Neural cell (in vitro differentiated cells): Measurements from ENCODE around the gene PDGFA. TPM values are rescaled to one million over a fixed set of nuclear protein-coding genes. Genes with fewer than 3 reads are reported as not detected.

Experiments
- H2AFZ ChIP-seq: fragments of 200-600, 300-800 bp; sonication (generic), shearing (Covaris generic); 2 replicates; pipeline ENCODE4 v1.6.0; 2014; ENCODE audit warnings: low read depth, mild to moderate bottlenecking, antibody characterized with exemption, low read length, moderate library complexity
- H3F3A ChIP-seq: fragments of 200-600 bp; shearing (Covaris generic); 2 replicates; pipeline ENCODE4 v1.6.1; 2016; ENCODE audit warnings: mild to moderate bottlenecking, moderate library complexity, mixed read lengths, antibody characterized with exemption, low read length; ENCODE audit not compliant: insufficient read depth, poor library complexity, severe bottlenecking
- H3K27ac ChIP-seq: fragments of 200-600, 300-800 bp; sonication (generic), shearing (Covaris generic); 2 replicates; pipeline ENCODE4 v1.5.1; 2014; ENCODE audit warnings: mild to moderate bottlenecking, low read length, moderate library complexity
- H3K27me3 ChIP-seq: fragments of 300-800, 200-600 bp; sonication (generic), shearing (Covaris generic); 2 replicates; pipeline ENCODE4 v1.6.0; 2014; ENCODE audit warnings: mild to moderate bottlenecking, low read depth, low read length, moderate library complexity; ENCODE audit not compliant: insufficient read depth
- H3K36me3 ChIP-seq: fragments of 300-800, 200-600 bp; sonication (generic), shearing (Covaris generic); 2 replicates; pipeline ENCODE4 v1.5.1; 2014; ENCODE audit warnings: mild to moderate bottlenecking, antibody characterized with exemption, low read length, moderate library complexity; ENCODE audit not compliant: insufficient read depth
- H3K4me2 ChIP-seq: fragments of 300-800, 200-600 bp; sonication (generic), shearing (Covaris generic); 2 replicates; pipeline ENCODE4 v1.6.0; 2014; ENCODE audit warnings: mild to moderate bottlenecking, low read length
- H3K4me3 ChIP-seq: fragments of 300-800, 200-600 bp; sonication (generic), shearing (Covaris generic); 2 replicates; pipeline ENCODE4 v1.5.1; 2014; ENCODE audit warnings: mild to moderate bottlenecking, low read length, moderate library complexity
- H3K79me2 ChIP-seq: fragments of 200-600 bp; shearing (Covaris generic); replicated peaks from 2 replicates; pipeline ENCODE4 v1.6.0; 2014; ENCODE audit warnings: mild to moderate bottlenecking, low read length, moderate library complexity; ENCODE audit not compliant: insufficient read depth
- H3K9ac ChIP-seq: fragments of 300-800, 200-600 bp; sonication (generic), shearing (Covaris generic); 2 replicates; pipeline ENCODE4 v1.6.1; 2016; ENCODE audit warnings: mild to moderate bottlenecking, low read length, mixed read lengths
- H3K9me2 ChIP-seq: fragments of 200-600 bp; shearing (Covaris generic); 2 replicates; pipeline ENCODE4 v1.6.1; 2016; ENCODE audit warnings: mild to moderate bottlenecking, low read length, mixed read lengths; ENCODE audit not compliant: insufficient read depth
- H3K9me3 ChIP-seq: fragments of 200-600, 300-800 bp; sonication (generic), shearing (Covaris generic); 2 replicates; pipeline ENCODE4 v1.6.1; 2016; ENCODE audit warnings: mild to moderate bottlenecking, mixed run types, low read length, moderate library complexity, mixed read lengths
- H4K20me1 ChIP-seq: fragments of 200-600 bp; shearing (Covaris generic); 2 replicates; pipeline ENCODE4 v1.6.1; 2016; ENCODE audit warnings: mild to moderate bottlenecking, mixed run types; ENCODE audit not compliant: insufficient read depth
- EP300 ChIP-seq: fragments of 450-650 bp; conservative IDR thresholded peaks from 2 replicates; pipeline ENCODE4 v1.6.1; 2014; ENCODE audit warnings: antibody characterized with exemption, mild to moderate bottlenecking, moderate library complexity; ENCODE audit not compliant: poor library complexity, severe bottlenecking
- EZH2 ChIP-seq: fragments of 200-600, 300-800 bp; shearing (Covaris generic), sonication (generic); IDR thresholded peaks from 2 replicates; pipeline ENCODE4 v1.6.1; 2014; ENCODE audit warnings: antibody characterized with exemption, low read length, borderline replicate concordance, mild to moderate bottlenecking; ENCODE audit not compliant: insufficient read depth, poor library complexity, severe bottlenecking
- MXI1 ChIP-seq: fragments of 450-650 bp; conservative IDR thresholded peaks from 2 replicates; pipeline ENCODE4 v1.6.1; 2014; ENCODE audit warnings: antibody characterized with exemption, mild to moderate bottlenecking; ENCODE audit not compliant: poor library complexity, severe bottlenecking
- POLR2AphosphoS5 ChIP-seq: IDR thresholded peaks from 2 replicates; pipeline ENCODE4 v1.6.1; 2012
- RAD21 ChIP-seq: fragments of 450-650 bp; conservative IDR thresholded peaks from 2 replicates; pipeline ENCODE4 v1.6.1; 2014; ENCODE audit warnings: antibody characterized with exemption, mild to moderate bottlenecking, moderate library complexity
- SMC3 ChIP-seq: fragments of 450-650 bp; conservative IDR thresholded peaks from 2 replicates; pipeline ENCODE4 v1.6.1; 2014; ENCODE audit warnings: antibody characterized with exemption, mild to moderate bottlenecking, moderate library complexity; ENCODE audit not compliant: poor library complexity
- TAF1 ChIP-seq: IDR thresholded peaks from 2 replicates; pipeline ENCODE4 v1.6.1; 2012; ENCODE audit warnings: low read depth
- polyA plus RNA-seq: library from polyadenylated mRNA; depleted of rRNA; stranded (reverse); fragments of >200 nt; gene quantifications from 2 replicates; pipeline ENCODE4 v1.2.3, GENCODE V29; 2014
- TF ChIP-seq, protein P1 (sequence below): fragments of 450-650 bp; IDR thresholded peaks from 2 replicates; pipeline ENCODE4 v1.5.1; 2014; ENCODE audit warnings: antibody characterized with exemption, mild to moderate bottlenecking, moderate library complexity; ENCODE audit not compliant: poor library complexity, severe bottlenecking
- TF ChIP-seq, protein P2 (sequence below): IDR thresholded peaks from 2 replicates; pipeline ENCODE4 v1.6.1; 2012; ENCODE audit warnings: borderline replicate concordance

The PDGFA gene
- polyA plus RNA-seq, 1 donor from 2014 or later: 4.1 TPM

DNA sequence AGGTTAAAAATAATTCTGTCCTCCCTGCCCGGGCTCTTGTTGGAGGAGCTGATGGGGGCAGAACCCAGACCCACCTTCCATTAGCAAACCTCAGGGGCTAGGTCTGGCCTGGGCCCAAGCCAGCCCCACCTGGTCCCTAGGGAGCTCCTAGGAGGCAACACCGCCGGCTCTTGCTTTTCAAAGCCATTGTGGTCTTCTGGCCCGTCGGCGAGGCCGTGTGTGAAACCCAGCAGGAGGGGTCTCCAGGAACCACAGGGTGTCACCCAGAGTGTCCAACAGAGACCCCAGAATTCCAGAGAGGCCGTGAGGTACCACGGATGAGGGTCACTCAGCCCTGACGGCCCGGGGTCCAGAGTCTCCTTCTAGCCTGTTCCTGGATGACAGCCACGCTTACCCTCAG lies 16.6 kb upstream of the PDGFA start:
- Histone ChIP-seq H3K27ac (no peak overlapping the region), H3K4me2 (no peak overlapping the region), H3K4me3 (no peak overlapping the region)

DNA sequence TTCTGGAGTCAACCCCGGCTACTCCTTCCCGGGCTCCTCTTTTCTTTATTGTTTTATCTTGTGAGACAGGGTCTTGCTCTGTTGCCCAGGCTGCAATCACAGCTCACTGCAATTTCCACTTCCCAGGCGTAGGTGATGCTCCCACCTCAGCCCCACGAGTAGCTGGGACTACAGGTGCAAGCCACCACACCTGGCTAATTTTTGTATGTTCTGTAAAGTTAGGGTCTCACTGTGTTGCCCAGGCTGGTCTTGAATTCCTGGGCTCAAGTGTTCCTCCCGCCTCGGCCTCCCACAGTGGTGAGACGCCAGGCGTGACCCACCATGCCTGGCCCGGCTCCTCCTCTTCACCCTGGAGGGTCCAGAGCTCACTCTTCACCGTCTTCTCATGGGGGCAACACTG lies 15.3 kb upstream of the PDGFA start:
- no peak overlapping the region for H3K9ac ChIP-seq
- no peak overlapping the region for H3K4me2 ChIP-seq
- no peaks in the 10 kb centered on the region for H3K79me2 ChIP-seq
- H3K9me3 ChIP-seq: no peaks in the 10 kb centered on the region
- no peaks in the 10 kb centered on the region for H4K20me1 ChIP-seq
- no peaks in the 10 kb centered on the region for H3K27me3 ChIP-seq
- H3K27ac ChIP-seq: no peak overlapping the region
- H3K4me3 ChIP-seq: no peak overlapping the region
- no peaks in the 10 kb centered on the region for H3K36me3 ChIP-seq
- no peaks in the 10 kb centered on the region for H3F3A ChIP-seq
- TF ChIP-seq SMC3 (no peak), MXI1 (no peak), TAF1 (no peak), EP300 (no peak), EZH2 (no peak), RAD21 (no peak), POLR2AphosphoS5 (no peak)
- TF ChIP-seq, protein P1, sequence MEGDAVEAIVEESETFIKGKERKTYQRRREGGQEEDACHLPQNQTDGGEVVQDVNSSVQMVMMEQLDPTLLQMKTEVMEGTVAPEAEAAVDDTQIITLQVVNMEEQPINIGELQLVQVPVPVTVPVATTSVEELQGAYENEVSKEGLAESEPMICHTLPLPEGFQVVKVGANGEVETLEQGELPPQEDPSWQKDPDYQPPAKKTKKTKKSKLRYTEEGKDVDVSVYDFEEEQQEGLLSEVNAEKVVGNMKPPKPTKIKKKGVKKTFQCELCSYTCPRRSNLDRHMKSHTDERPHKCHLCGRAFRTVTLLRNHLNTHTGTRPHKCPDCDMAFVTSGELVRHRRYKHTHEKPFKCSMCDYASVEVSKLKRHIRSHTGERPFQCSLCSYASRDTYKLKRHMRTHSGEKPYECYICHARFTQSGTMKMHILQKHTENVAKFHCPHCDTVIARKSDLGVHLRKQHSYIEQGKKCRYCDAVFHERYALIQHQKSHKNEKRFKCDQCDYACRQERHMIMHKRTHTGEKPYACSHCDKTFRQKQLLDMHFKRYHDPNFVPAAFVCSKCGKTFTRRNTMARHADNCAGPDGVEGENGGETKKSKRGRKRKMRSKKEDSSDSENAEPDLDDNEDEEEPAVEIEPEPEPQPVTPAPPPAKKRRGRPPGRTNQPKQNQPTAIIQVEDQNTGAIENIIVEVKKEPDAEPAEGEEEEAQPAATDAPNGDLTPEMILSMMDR: no peak
- TF ChIP-seq, protein P2, sequence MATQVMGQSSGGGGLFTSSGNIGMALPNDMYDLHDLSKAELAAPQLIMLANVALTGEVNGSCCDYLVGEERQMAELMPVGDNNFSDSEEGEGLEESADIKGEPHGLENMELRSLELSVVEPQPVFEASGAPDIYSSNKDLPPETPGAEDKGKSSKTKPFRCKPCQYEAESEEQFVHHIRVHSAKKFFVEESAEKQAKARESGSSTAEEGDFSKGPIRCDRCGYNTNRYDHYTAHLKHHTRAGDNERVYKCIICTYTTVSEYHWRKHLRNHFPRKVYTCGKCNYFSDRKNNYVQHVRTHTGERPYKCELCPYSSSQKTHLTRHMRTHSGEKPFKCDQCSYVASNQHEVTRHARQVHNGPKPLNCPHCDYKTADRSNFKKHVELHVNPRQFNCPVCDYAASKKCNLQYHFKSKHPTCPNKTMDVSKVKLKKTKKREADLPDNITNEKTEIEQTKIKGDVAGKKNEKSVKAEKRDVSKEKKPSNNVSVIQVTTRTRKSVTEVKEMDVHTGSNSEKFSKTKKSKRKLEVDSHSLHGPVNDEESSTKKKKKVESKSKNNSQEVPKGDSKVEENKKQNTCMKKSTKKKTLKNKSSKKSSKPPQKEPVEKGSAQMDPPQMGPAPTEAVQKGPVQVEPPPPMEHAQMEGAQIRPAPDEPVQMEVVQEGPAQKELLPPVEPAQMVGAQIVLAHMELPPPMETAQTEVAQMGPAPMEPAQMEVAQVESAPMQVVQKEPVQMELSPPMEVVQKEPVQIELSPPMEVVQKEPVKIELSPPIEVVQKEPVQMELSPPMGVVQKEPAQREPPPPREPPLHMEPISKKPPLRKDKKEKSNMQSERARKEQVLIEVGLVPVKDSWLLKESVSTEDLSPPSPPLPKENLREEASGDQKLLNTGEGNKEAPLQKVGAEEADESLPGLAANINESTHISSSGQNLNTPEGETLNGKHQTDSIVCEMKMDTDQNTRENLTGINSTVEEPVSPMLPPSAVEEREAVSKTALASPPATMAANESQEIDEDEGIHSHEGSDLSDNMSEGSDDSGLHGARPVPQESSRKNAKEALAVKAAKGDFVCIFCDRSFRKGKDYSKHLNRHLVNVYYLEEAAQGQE: no peak
- H3K9me2 ChIP-seq: no peaks in the 10 kb centered on the region
- H2AFZ ChIP-seq: no peak overlapping the region

More for the DNA sequence above, 16.6 kb upstream of the PDGFA start:
- no peaks in the 10 kb centered on the region for H3K9me3 ChIP-seq
- TF ChIP-seq RAD21 (no peak), EP300 (no peak), MXI1 (no peak), POLR2AphosphoS5 (no peak), SMC3 (no peak), EZH2 (no peak), TAF1 (no peak)
- TF ChIP-seq, protein P1: no peak
- TF ChIP-seq, protein P2: no peak
- H3K9ac ChIP-seq: no peak overlapping the region
- H3K27me3 ChIP-seq: no peaks in the 10 kb centered on the region
- no peaks in the 10 kb centered on the region for H3K79me2 ChIP-seq
- no peaks in the 10 kb centered on the region for H3K36me3 ChIP-seq
- H2AFZ ChIP-seq: no peak overlapping the region
- H3K9me2 ChIP-seq: no peaks in the 10 kb centered on the region
- no peaks in the 10 kb centered on the region for H4K20me1 ChIP-seq
- no peaks in the 10 kb centered on the region for H3F3A ChIP-seq
